UCSD-AML1 (cell line): ENCODE measurements around the gene PLEKHA4.
"Not testable (repeated sequence)": the region's sequence is repeated elsewhere in the genome, so short reads cannot be mapped to it uniquely, and the experiment has no call there.

ENCODE experiments used
- DNase-seq: peaks from one replicate; lab custom pipeline; 2025; ENCODE audit not compliant: unreplicated experiment; lab: John Stamatoyannopoulos, UW

PLEKHA4 gene

GRCh38 chr19:48867746-48868113 is 687 bp downstream of the PLEKHA4 start:
- no peak for DNase-seq

GRCh38 chr19:48867123-48867745 is 1.2 kb downstream of the PLEKHA4 start:
- no peak for DNase-seq

- DNase-seq = no peak
Observed at GRCh38 chr19:48866692-48867091, 1.7 kb downstream of the PLEKHA4 start.

GRCh38 chr19:48862827-48863226 is 5.6 kb downstream of the PLEKHA4 start:
- DNase-seq = no peak

GRCh38 chr19:48861313-48861712 is 7.1 kb downstream of the PLEKHA4 start:
- no peak for DNase-seq

GRCh38 chr19:48859711-48860572 is 8.5 kb downstream of the PLEKHA4 start:
- no peak for DNase-seq

GRCh38 chr19:48858984-48859710 is 9.3 kb downstream of the PLEKHA4 start:
- DNase-seq = no peak

GRCh38 chr19:48856921-48857320 is 11.5 kb downstream of the PLEKHA4 start:
- DNase-seq = no peak

GRCh38 chr19:48854103-48854502 is 14.3 kb downstream of the PLEKHA4 start:
- DNase-seq = no peak

- DNase-seq = no peak
Observed at GRCh38 chr19:48853483-48853882, 14.9 kb downstream of the PLEKHA4 start.

- DNase-seq = no peak
Observed at GRCh38 chr19:48852292-48852691, 16.1 kb downstream of the PLEKHA4 start.

- not testable (repeated sequence) for DNase-seq
Observed at GRCh38 chr19:48846659-48847058, 21.8 kb downstream of the PLEKHA4 start.

GRCh38 chr19:48845384-48845783 is 23.0 kb downstream of the PLEKHA4 start:
- no peak for DNase-seq

GRCh38 chr19:48844472-48844871 is 23.9 kb downstream of the PLEKHA4 start:
- no peak for DNase-seq

- peak; percentile 22 for DNase-seq
Observed at GRCh38 chr19:48842789-48843162, 25.6 kb downstream of the PLEKHA4 start.

GRCh38 chr19:48841571-48841970 is 26.8 kb downstream of the PLEKHA4 start:
- no peak for DNase-seq

GRCh38 chr19:48841047-48841446 is 27.4 kb downstream of the PLEKHA4 start:
- DNase-seq = no peak

- DNase-seq = no peak
Observed at GRCh38 chr19:48837687-48838086, 30.7 kb downstream of the PLEKHA4 start.

- DNase-seq = peak; percentile 89
Observed at GRCh38 chr19:48837051-48837524, 31.3 kb downstream of the PLEKHA4 start.

- DNase-seq = peak; percentile 59
Observed at GRCh38 chr19:48836089-48837017, 32.1 kb downstream of the PLEKHA4 start, which contains the start of gene HSD17B14. Gene HSD17B14 (minus strand): TSS chr19:48836491. CDS start chr19:48836411, 80 bp downstream.

- DNase-seq = peak; percentile 91
Observed at GRCh38 chr19:48835734-48836088, 32.7 kb downstream of the PLEKHA4 start.
